T47D (cell line): ENCODE data around the gene VSIG8.

ENCODE experiments used
- DNase-seq, 2 experiments: peaks; one replicate each; pipeline versions ENCODE4 v3.0.0 to v3.0.0-alpha.2; 2011 to 2012; ENCODE audit warnings: low read depth in 1 of 2, low spot score in 1 of 2
- JUND ChIP-seq: IDR thresholded peaks from 2 replicates; pipeline ENCODE4 v1.6.1; 2012; ENCODE audit warnings: low read depth
- in situ Hi-C: cut with HindIII; loops from 2 replicates; pipeline ENCODE4 v1.10.0; 2016; ENCODE audit warnings: low sequenced_read_pairs, low pct_unique_long_range_greater_than_20kb

The VSIG8 gene

DNA sequence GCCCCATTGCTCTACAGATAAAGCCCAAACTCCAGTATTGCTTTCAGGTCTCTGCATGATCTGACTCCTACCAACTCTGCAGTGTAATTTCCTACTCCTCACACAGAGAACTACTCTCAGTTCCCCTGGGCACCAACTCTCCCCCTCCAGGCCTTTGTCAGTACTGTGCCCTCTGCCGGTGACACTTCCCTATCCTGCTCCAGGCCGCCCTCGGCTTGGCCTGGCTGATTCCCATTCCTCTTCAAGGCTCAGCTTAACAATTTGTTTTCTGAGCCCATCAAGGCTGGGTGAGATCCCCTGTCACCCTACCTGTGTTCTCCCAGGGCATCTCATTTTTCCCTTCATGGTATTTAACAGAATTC is 33.2 kb downstream of the VSIG8 start:
- DNase-seq: peak; percentile 54 to 73
- TF ChIP-seq JUND: no peak
- in situ Hi-C loops: no loop called here

DNA sequence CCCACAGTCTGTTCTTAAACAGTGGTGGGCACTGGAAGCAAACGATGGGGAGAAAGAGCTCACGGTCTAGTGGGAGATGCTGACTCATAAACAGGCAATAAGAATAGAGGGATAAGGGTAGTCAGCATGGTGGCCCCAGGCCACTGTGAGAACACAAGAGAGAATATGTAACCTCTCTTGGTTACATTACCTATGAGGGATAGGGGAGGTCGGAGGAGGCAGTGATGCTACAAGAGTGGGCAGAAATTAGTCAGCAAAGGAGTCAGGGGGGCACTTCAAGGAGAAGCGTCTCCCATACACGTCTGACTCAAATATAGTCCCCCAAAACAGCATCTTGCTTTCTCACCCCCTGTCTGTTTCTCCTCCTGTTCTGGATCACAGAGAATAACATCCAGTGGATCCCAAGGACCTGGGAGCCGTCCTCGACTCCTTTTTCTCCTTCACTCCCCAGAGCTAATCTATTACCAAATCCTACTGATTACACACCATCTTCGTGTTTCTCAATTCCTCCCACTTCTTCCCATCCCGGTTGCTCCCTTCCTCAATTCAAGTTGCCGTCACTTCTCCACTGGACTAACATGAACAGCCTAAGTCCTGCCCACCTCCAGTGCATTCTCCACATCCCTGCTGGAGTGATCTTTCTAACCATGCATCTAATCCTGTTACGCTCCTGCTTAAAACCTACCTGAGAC is 33.7 kb downstream of the VSIG8 start:
- in situ Hi-C loops: no loop called here
- TF ChIP-seq JUND: no peak
- DNase-seq: no peak

- in situ Hi-C loops: no loop called here
- no peak for TF ChIP-seq JUND
- DNase-seq: peak in 1 of 2 experiments; percentile 54
Observed at GRCh38 chr1:159828176-159828575, 34.3 kb downstream of the VSIG8 start.

GRCh38 chr1:159827549-159827948 is 34.9 kb downstream of the VSIG8 start:
- no peak for TF ChIP-seq JUND
- in situ Hi-C loops: no loop called here
- DNase-seq: no peak

DNA sequence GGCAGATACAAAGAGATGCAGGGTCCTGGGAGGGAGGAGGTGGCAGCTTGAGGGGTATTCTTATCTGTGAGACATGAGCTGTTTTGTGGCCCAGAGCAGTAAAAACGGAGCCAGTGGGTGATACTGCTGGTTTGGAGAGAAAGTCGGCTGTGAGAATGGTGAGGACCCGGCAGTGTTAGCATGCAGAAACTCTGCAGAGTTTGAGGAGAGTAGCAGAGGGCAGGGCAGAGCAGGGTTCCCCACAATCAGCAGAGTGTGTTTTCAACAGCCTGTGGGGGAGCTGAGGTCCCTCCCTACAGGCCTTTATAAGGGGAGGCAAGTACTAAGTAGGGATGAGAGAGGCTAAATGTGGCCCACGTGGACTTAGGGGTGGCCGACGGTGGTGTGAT is 35.4 kb downstream of the VSIG8 start:
- in situ Hi-C loops: no loop called here
- no peak for TF ChIP-seq JUND
- DNase-seq: no peak

DNA sequence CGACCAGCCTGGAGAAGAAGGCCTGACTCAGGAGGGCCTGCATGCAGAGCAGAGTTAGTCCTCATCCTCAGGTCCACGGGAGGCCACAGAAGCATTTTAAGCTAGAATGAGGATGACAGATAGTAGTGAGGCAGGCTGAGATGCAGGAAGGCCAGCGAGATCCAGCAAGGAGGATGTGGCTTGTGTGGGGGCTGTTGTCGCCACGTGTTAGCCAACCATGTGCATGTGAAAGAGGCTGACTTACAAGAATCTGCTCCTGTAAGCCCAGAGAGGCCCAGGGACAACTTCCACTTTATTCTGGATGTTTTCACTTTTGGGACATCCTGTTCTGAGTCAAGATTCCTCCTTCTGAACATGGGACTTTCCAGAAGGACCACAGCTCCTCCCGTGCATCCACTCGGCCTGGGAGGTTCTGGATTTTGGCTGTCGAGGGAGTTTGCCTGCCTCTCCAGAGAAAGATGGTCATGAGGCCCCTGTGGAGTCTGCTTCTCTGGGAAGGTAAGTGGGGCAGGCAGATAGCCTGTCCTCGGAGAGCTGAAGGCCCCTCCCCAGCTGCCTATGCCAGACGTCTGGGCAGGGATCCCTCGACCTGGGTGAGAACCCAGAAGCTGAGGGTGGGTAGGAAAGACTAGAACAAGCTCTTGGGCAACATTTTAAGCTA is 35.9 kb downstream of the VSIG8 start, which contains the start of gene SLAMF8:
SLAMF8 (plus strand) TSS at position 433 of the 661 bp plus-strand sequence; CDS start at position 459, 26 bp downstream.
- in situ Hi-C loops: no loop called here
- no peak for DNase-seq
- no peak for TF ChIP-seq JUND

DNA sequence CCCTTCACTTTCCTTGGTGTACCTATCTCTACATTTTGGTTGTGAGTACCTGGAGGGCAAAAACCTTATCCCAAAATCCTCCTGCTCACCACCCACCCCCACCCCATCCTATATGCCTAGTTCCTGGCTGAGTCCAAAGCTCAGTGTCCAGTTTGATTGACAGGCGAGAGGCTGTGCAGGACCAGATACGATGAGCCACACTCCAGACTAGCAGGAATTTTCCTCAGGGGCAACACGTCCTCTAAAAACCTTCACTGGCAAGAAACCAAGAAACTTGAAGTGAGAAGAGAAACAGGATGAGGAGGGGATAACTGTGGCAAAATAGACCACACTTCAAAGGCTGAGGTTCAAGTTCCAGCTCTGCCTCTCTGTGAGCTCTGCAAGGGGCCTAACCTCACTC is 36.9 kb downstream of the VSIG8 start:
- in situ Hi-C loops: no loop called here
- DNase-seq: no peak
- no peak for TF ChIP-seq JUND

- TF ChIP-seq JUND: no peak
- in situ Hi-C loops: no loop called here
- DNase-seq: no peak
Observed at GRCh38 chr1:159823406-159823805, 39.1 kb downstream of the VSIG8 start.

- in situ Hi-C loops: no loop called here
- no peak for TF ChIP-seq JUND
- peak in 1 of 2 experiments; percentile 18 for DNase-seq
Observed at GRCh38 chr1:159821171-159821867, 41.1 kb downstream of the VSIG8 start.

DNA sequence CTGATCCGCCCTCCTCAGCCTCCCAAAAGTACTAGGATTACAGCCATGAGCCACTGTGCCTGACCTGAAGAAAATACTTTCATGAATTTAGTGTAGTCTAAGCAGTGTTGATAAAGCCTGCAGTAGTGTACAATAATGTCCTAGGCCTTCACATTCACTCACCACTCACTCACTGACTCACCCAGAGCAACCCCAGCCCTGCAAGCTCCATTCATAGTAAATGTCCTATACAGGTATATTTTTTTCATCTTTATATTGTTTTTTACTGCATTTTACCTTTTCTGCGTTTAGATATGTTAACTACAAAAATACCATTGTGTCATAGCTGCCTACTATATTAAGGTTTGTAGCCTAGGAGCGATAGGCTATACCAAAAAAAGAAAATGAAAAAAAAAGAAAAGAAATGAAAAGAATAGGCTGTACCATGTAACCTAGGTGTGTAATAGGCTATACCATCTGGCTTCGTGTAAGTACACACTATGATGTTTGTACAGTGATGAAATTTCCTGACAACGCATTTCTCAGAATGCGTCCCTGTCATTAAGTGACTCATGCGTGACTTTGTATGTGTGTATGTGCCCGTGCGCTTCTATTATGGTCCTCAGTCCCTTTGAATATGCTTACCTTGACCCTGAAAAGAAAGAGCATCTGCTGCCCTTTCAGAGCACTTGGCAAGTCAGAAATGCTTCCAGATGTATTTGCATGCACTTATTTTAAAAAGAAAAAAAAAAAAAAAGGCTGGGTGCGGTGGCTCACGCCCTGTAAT is 45.0 kb downstream of the VSIG8 start:
- in situ Hi-C loops: no loop called here
- peak; percentile 75 for TF ChIP-seq JUND
- DNase-seq: peak; percentile 35 to 93

DNA sequence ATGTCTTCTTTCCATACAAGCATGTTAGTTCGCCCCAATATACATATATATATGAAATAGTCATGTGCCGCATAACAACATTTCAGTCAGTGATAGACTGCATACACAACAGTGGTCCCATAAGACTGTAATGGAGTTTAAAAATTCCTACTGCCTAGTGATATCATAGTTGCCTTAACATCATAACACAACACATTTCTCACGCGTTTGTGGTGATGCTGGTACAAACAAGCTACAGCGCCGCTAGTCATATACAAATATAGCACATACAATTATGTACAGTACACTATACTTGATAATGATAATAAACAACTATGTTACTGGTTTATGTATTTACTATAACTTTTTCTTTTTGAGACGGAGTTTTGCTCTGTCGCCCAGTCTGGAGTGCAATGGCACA is 46.5 kb downstream of the VSIG8 start:
- no peak for DNase-seq
- no peak for TF ChIP-seq JUND
- in situ Hi-C loops: no loop called here

DNA sequence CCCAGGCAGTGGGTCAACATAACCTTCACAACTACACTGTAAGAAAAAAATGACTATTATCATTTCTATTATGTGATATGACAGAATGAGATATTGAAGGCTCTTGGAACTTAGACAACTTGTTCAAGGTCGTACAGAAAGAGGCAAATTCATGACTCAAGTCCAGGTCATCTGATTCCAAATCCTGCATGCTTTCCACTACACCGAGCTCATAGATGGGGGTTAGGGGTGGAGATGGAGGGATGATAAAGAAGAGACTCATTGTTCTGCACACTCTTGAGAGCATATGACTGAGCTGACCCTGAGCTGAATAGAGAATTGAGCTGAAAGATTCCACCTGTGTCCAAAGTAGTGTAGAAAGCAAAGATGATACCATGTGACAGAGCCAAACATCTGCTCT is 57.5 kb downstream of the VSIG8 start:
- no peak for TF ChIP-seq JUND
- in situ Hi-C loops: no loop called here
- DNase-seq: no peak
